Measurements from ENCODE around the gene KCNMA1. TPM values are rescaled to one million over a fixed set of nuclear protein-coding genes. Genes with fewer than 3 reads are reported as not detected.

KCNMA1 gene
- total and polyA plus RNA-seq, 10 donors, result 9.3 to 114 (median 51.5) TPM

GRCh38 chr10:77068272-77068671, 569.3 kb downstream of the KCNMA1 start:
- Histone ChIP-seq H3K27me3 (replicated peaks in 1 of 7) (no peaks in the 10 kb centered on the region), H3K4me3 (no peak overlapping the region), H3K27ac (no peak overlapping the region), H3K36me3 (peaks cover 0 to 4% (median 0%) of the 10 kb centered on the region in 6 donors), H3K4me1 (peaks cover 0 to 3% (median 0%) of the 10 kb centered on the region in 6 donors), H3K9me3 (no peaks in the 10 kb centered on the region)
- intact Hi-C loops (cut with DNase I; ENCODE audit: low total_unique reads), result no loop called here
- WGBS, 5 donors, result 93 to 97% (median 95%) methylated on average over 4 of the region's 4 CpGs
- DNase-seq, result no peak
- TF ChIP-seq POLR2A (IDR thresholded peaks at IDR 0.05), result no peak
- no peak for TF ChIP-seq POLR2AphosphoS5 (IDR thresholded peaks at IDR 0.05)
- TF ChIP-seq, protein P1, sequence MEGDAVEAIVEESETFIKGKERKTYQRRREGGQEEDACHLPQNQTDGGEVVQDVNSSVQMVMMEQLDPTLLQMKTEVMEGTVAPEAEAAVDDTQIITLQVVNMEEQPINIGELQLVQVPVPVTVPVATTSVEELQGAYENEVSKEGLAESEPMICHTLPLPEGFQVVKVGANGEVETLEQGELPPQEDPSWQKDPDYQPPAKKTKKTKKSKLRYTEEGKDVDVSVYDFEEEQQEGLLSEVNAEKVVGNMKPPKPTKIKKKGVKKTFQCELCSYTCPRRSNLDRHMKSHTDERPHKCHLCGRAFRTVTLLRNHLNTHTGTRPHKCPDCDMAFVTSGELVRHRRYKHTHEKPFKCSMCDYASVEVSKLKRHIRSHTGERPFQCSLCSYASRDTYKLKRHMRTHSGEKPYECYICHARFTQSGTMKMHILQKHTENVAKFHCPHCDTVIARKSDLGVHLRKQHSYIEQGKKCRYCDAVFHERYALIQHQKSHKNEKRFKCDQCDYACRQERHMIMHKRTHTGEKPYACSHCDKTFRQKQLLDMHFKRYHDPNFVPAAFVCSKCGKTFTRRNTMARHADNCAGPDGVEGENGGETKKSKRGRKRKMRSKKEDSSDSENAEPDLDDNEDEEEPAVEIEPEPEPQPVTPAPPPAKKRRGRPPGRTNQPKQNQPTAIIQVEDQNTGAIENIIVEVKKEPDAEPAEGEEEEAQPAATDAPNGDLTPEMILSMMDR (IDR thresholded peaks at IDR 0.05 in 8 of 11, conservative IDR thresholded peaks at IDR 0.05 in 3 of 11), result no peak

DNA sequence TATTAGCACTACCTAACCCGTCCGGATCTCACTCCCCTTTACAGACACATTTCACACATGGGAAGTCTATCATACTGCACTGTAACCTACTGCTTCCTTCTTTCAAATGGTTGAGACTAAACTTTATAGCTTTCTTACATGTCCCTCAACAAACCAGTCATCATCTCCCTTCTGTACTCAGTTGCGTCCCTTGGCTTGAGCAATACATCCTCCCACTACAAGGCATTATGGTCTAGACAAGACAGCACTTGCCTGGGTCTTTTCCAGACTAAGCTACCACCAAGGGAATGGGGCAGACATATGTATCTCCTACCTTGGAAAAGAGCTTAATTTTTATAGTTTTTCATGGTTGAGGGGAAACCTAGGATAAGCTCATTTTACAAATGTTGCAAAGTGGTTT, 575.2 kb downstream of the KCNMA1 start:
- 80 to 95% (median 84%) methylated on average over 3 of the region's 3 CpGs for WGBS, 5 donors
- no peak overlapping the region for H3K27ac ChIP-seq

GRCh38 chr10:77060913-77061312, 576.7 kb downstream of the KCNMA1 start:
- TF ChIP-seq, protein P1 (IDR thresholded peaks at IDR 0.05 in 8 of 11, conservative IDR thresholded peaks at IDR 0.05 in 3 of 11), result no peak
- TF ChIP-seq POLR2A (IDR thresholded peaks at IDR 0.05), result no peak
- TF ChIP-seq POLR2AphosphoS5 (IDR thresholded peaks at IDR 0.05), result no peak
- H3K4me3 ChIP-seq, result no peak overlapping the region
- H3K9me3 ChIP-seq, result no peaks in the 10 kb centered on the region
- H3K4me1 ChIP-seq, result no peaks in the 10 kb centered on the region
- intact Hi-C loops (cut with DNase I; ENCODE audit: low total_unique reads), result no loop called here
- WGBS, 5 donors, result 76 to 88% (median 85%) methylated on average over 2 of the region's 2 CpGs
- DNase-seq, result no peak
- no peaks in the 10 kb centered on the region for H3K27me3 ChIP-seq (replicated peaks in 1 of 7)
- no peaks in the 10 kb centered on the region for H3K36me3 ChIP-seq
- H3K27ac ChIP-seq, result no peak overlapping the region

More for the DNA sequence above, 575.2 kb downstream of the KCNMA1 start:
- no peak for DNase-seq
- no peaks in the 10 kb centered on the region for H3K9me3 ChIP-seq
- no peak overlapping the region for H3K4me3 ChIP-seq
- no peaks in the 10 kb centered on the region for H3K36me3 ChIP-seq
- intact Hi-C loops (cut with DNase I; ENCODE audit: low total_unique reads), result no loop called here
- TF ChIP-seq, protein P1 (IDR thresholded peaks at IDR 0.05 in 8 of 11, conservative IDR thresholded peaks at IDR 0.05 in 3 of 11), result no peak
- TF ChIP-seq POLR2A (IDR thresholded peaks at IDR 0.05), result no peak
- no peak for TF ChIP-seq POLR2AphosphoS5 (IDR thresholded peaks at IDR 0.05)
- H3K27me3 ChIP-seq (replicated peaks in 1 of 7), result no peaks in the 10 kb centered on the region
- H3K4me1 ChIP-seq, result no peaks in the 10 kb centered on the region

DNA sequence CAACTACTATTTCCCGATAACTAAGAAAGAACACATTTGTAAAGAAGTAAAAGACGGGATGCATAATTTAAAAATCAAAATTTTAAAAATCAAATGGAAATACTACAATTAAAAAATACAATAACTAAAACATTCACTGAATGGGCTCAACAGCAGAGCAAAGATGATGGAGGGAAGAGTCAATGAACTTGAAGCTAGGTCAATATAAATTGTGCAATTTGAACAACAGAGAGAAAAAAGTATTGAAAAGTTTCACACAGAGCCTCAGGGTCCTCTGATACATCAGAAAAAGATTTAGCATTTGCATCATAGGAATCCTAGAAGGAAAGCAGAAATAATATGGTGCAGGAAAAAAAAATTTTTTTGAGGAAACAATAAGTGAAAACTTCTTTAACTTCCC, 581.0 kb downstream of the KCNMA1 start:
- H3K4me1 ChIP-seq, result no peaks in the 10 kb centered on the region
- H3K36me3 ChIP-seq, result no peaks in the 10 kb centered on the region
- H3K27me3 ChIP-seq (replicated peaks in 1 of 7), result no peaks in the 10 kb centered on the region
- DNase-seq, result no peak
- H3K9me3 ChIP-seq, result no peaks in the 10 kb centered on the region
- H3K4me3 ChIP-seq, result no peak overlapping the region
- WGBS, 5 donors, result 92 to 98% (median 95%) methylated on average over 2 of the region's 2 CpGs
- TF ChIP-seq POLR2AphosphoS5 (IDR thresholded peaks at IDR 0.05), result no peak
- intact Hi-C loops (cut with DNase I; ENCODE audit: low total_unique reads), result no loop called here
- no peak overlapping the region for H3K27ac ChIP-seq

- Histone ChIP-seq H3K4me3 (no peak overlapping the region), H3K27ac (no peak overlapping the region), H3K27me3 (replicated peaks in 1 of 7) (no peaks in the 10 kb centered on the region), H3K36me3 (no peaks in the 10 kb centered on the region), H3K9me3 (no peaks in the 10 kb centered on the region), H3K4me1 (peaks cover 0 to 3% (median 0%) of the 10 kb centered on the region in 6 donors)
- TF ChIP-seq POLR2AphosphoS5 (IDR thresholded peaks at IDR 0.05) (no peak), POLR2A (IDR thresholded peaks at IDR 0.05) (no peak)
- TF ChIP-seq, protein P1 (IDR thresholded peaks at IDR 0.05 in 8 of 11, conservative IDR thresholded peaks at IDR 0.05 in 3 of 11), result no peak
- no peak for DNase-seq
- WGBS, 5 donors, result 83 to 93% (median 91%) methylated on average over 2 of the region's 2 CpGs
- intact Hi-C loops (cut with DNase I; ENCODE audit: low total_unique reads), result no loop called here
Observed at GRCh38 chr10:77052593-77052992, 585.0 kb downstream of the KCNMA1 start.
